Measurements from ENCODE around the gene MAP3K6.
A peak's percentile ranks its signal among the peaks of the same experiment; 100 is the strongest.
"Not testable (repeated sequence)": the region's sequence is repeated elsewhere in the genome, so short reads cannot be mapped to it uniquely, and the experiment has no call there.

Gene MAP3K6

GRCh38 chr1:27398405-27399149, 31.8 kb upstream of the MAP3K6 start:
- DNase-seq (ENCODE audit: low read depth in 2 of 2, low spot score in 1 of 2): no peak

- no peak for DNase-seq (ENCODE audit: low read depth in 2 of 2, low spot score in 1 of 2)
Measured at GRCh38 chr1:27397749-27398148, 31.0 kb upstream of the MAP3K6 start.

- no peak for DNase-seq (ENCODE audit: low read depth in 2 of 2, low spot score in 1 of 2)
Measured at GRCh38 chr1:27397110-27397509, 30.3 kb upstream of the MAP3K6 start.

GRCh38 chr1:27395441-27396195, 28.9 kb upstream of the MAP3K6 start:
- DNase-seq (ENCODE audit: low read depth in 2 of 2, low spot score in 1 of 2): peak; percentile 57 to 61

GRCh38 chr1:27394925-27395324, 28.2 kb upstream of the MAP3K6 start:
- no peak for DNase-seq (ENCODE audit: low read depth in 2 of 2, low spot score in 1 of 2)

GRCh38 chr1:27394282-27394658, 27.5 kb upstream of the MAP3K6 start:
- no peak for DNase-seq (ENCODE audit: low read depth in 2 of 2, low spot score in 1 of 2)

GRCh38 chr1:27393641-27394281, 27.0 kb upstream of the MAP3K6 start:
- no peak for DNase-seq (ENCODE audit: low read depth in 2 of 2, low spot score in 1 of 2)

GRCh38 chr1:27392778-27393635, 26.2 kb upstream of the MAP3K6 start:
- DNase-seq (ENCODE audit: low read depth in 2 of 2, low spot score in 1 of 2): no peak

- DNase-seq (ENCODE audit: low read depth in 2 of 2, low spot score in 1 of 2): peak; percentile 85
Measured at GRCh38 chr1:27392096-27392777, 25.5 kb upstream of the MAP3K6 start, which contains the start of gene GPR3. Gene GPR3, plus strand, starts transcription at chr1:27392622. Its CDS starts 1,177 bp downstream, at chr1:27393799.

- DNase-seq (ENCODE audit: low read depth in 2 of 2, low spot score in 1 of 2): no peak
Measured at GRCh38 chr1:27391511-27392095, 24.8 kb upstream of the MAP3K6 start.

GRCh38 chr1:27388337-27389005, 21.7 kb upstream of the MAP3K6 start:
- DNase-seq (ENCODE audit: low read depth in 2 of 2, low spot score in 1 of 2): peak; percentile 45 to 65

GRCh38 chr1:27384797-27385196, 18.0 kb upstream of the MAP3K6 start:
- DNase-seq (ENCODE audit: low read depth in 2 of 2, low spot score in 1 of 2): not testable (repeated sequence)

GRCh38 chr1:27383661-27384060, 16.9 kb upstream of the MAP3K6 start:
- DNase-seq (ENCODE audit: low read depth in 2 of 2, low spot score in 1 of 2): no peak

- no peak for DNase-seq (ENCODE audit: low read depth in 2 of 2, low spot score in 1 of 2)
Measured at GRCh38 chr1:27383039-27383605, 16.4 kb upstream of the MAP3K6 start, which contains the start of gene CD164L2. Gene CD164L2, minus strand, starts transcription at chr1:27383333. Its CDS starts 94 bp downstream, at chr1:27383239.

- DNase-seq (ENCODE audit: low read depth in 2 of 2, low spot score in 1 of 2): no peak
Measured at GRCh38 chr1:27381969-27382762, 15.4 kb upstream of the MAP3K6 start.

GRCh38 chr1:27380766-27381733, 14.3 kb upstream of the MAP3K6 start:
- DNase-seq (ENCODE audit: low read depth in 2 of 2, low spot score in 1 of 2): no peak

- no peak for DNase-seq (ENCODE audit: low read depth in 2 of 2, low spot score in 1 of 2)
Measured at GRCh38 chr1:27380224-27380623, 13.5 kb upstream of the MAP3K6 start.

All from stimulated activated CD8-positive, alpha-beta memory T cell treated with anti-CD3 and anti-CD28 coated beads, Interleukin-4, amount 100 ng/mL, for 4 hours (primary cell).